A549 (cell line): ENCODE results near the gene UPF2.

Experiments
- CTCF ChIP-seq: fragments of >200 bp; sonication (Bioruptor Twin); formaldehyde crosslinking; IDR thresholded peaks from 3 replicates; pipeline ENCODE4 v1.5.1; 2016
- EP300 ChIP-seq, 2 experiments: fragments of >200 bp; sonication (Bioruptor Twin); formaldehyde crosslinking; IDR thresholded peaks; 2 replicates in 1 of 2; 3 replicates in 1 of 2; pipeline ENCODE4 v1.6.1; 2016 to 2017
- HDAC2 ChIP-seq: fragments of 200-600 bp; sonication (generic); IDR thresholded peaks from 2 replicates; pipeline ENCODE4 v1.6.1; 2016
- POLR2A ChIP-seq: IDR thresholded peaks from 2 replicates; pipeline ENCODE4 v1.6.1; 2012; ENCODE audit warnings: mild to moderate bottlenecking, low read length
- POLR2AphosphoS2 ChIP-seq: conservative IDR thresholded peaks from 2 replicates; pipeline ENCODE4 v1.6.1; 2012; ENCODE audit warnings: low read length, improper control_type of control experiment, inconsistent platforms
- REST ChIP-seq: fragments of 200-600 bp; sonication (generic); IDR thresholded peaks from 2 replicates; pipeline ENCODE4 v1.6.1; 2016; ENCODE audit warnings: antibody characterized with exemption, mild to moderate bottlenecking, moderate library complexity

- no peak for TF ChIP-seq HDAC2
- no peak for TF ChIP-seq EP300 (IDR thresholded peaks at IDR 0.05)
- no peak for TF ChIP-seq POLR2AphosphoS2
- no peak for TF ChIP-seq POLR2A
- no peak for TF ChIP-seq REST
- TF ChIP-seq CTCF = no peak
These were observed 167.8 kb downstream of the UPF2 start for GRCh38 chr10:11874568-11875493.
